HepG2 (cell line): ENCODE data around the gene MCM8. TPM values are rescaled to one million over a fixed set of nuclear protein-coding genes. Genes with fewer than 3 reads are reported as not detected.

Source experiments
- ELF3 ChIP-seq: IDR thresholded peaks from 2 replicates; pipeline ENCODE4 v1.6.1; 2016; ENCODE audit warnings: missing genetic modification reagents, missing compliant biosample characterization
- GABPB1 ChIP-seq: IDR thresholded peaks from 2 replicates; pipeline ENCODE4 v1.6.1; 2016; ENCODE audit warnings: mild to moderate bottlenecking, missing genetic modification reagents, moderate library complexity, missing compliant biosample characterization
- HDAC6 ChIP-seq: fragments of 200-600 bp; sonication (generic); IDR thresholded peaks from 2 replicates; pipeline ENCODE4 v1.7.0; 2017; ENCODE audit warnings: mild to moderate bottlenecking, antibody characterized with exemption, low read length, low read depth
- NCOA5 ChIP-seq: sonication (generic); formaldehyde crosslinking; IDR thresholded peaks from 2 replicates; pipeline ENCODE4 v1.4.0; 2020; ENCODE audit warnings: missing genetic modification reagents
- RORA ChIP-seq: sonication (generic); formaldehyde crosslinking; IDR thresholded peaks from 2 replicates; pipeline ENCODE4 v1.5.0; 2020; ENCODE audit warnings: mild to moderate bottlenecking, missing genetic modification reagents, moderate library complexity
- SKI ChIP-seq: fragments of 450-650 bp; IDR thresholded peaks from one replicate; pipeline ENCODE4 v1.6.1; 2018; ENCODE audit warnings: mild to moderate bottlenecking; ENCODE audit not compliant: partially characterized antibody
- ZNF607 ChIP-seq: sonication (generic); formaldehyde crosslinking; IDR thresholded peaks from 2 replicates; pipeline ENCODE4 v1.5.1; 2020; ENCODE audit warnings: missing genetic modification reagents, mild to moderate bottlenecking, borderline replicate concordance
- polyA plus RNA-seq, 8 experiments: library from polyadenylated mRNA; depleted of rRNA in 3 of 8; stranded (reverse) in 7 of 8; unstranded in 1 of 8; fragments of >200 nt; fragmentation: Illumina TruSeq in 4 of 8; extraction: Trizol in 4 of 8; gene quantifications; 2 replicates each; pipeline versions ENCODE4 v1.2.1 to v1.2.3, GENCODE V29; 2011 to 2016; ENCODE audit warnings: low read depth in 4 of 8, missing spikeins in 1 of 8, mixed read lengths in 1 of 8; ENCODE audit not compliant: insufficient read depth in 1 of 8
- total RNA-seq, 5 experiments: library from RNA; depleted of rRNA; stranded (reverse); fragments of >200 nt; fragmentation: Illumina TruSeq; extraction: Trizol; gene quantifications; 2 replicates each; pipeline ENCODE4 v1.2.3, GENCODE V29; 2016; ENCODE audit warnings: low read depth in 1 of 5
- TF ChIP-seq, protein P1 (sequence below): IDR thresholded peaks from 2 replicates; pipeline ENCODE4 v1.6.1; 2016; ENCODE audit warnings: low read depth, control low read depth
- TF ChIP-seq, protein P2 (sequence below): sonication (generic); formaldehyde crosslinking; conservative IDR thresholded peaks from 2 replicates; pipeline ENCODE4 v1.4.0; 2020; ENCODE audit warnings: missing genetic modification reagents
- TF ChIP-seq, protein P3 (sequence below): sonication (generic); formaldehyde crosslinking; IDR thresholded peaks from 2 replicates; pipeline ENCODE4 v1.5.1; 2020; ENCODE audit warnings: missing genetic modification reagents, mild to moderate bottlenecking, borderline replicate concordance
- TF ChIP-seq, protein P4 (sequence below): sonication (generic); formaldehyde crosslinking; IDR thresholded peaks from 2 replicates; pipeline ENCODE4 v1.9.0; 2021; ENCODE audit warnings: missing genetic modification reagents, borderline replicate concordance
- TF ChIP-seq, protein P5 (sequence below): sonication (generic); formaldehyde crosslinking; IDR thresholded peaks from 2 replicates; pipeline ENCODE4 v1.9.0; 2022; ENCODE audit warnings: missing genetic modification reagents, mild to moderate bottlenecking, borderline replicate concordance
- TF ChIP-seq, protein P6 (sequence below): sonication (generic); formaldehyde crosslinking; IDR thresholded peaks from 2 replicates; pipeline ENCODE4 v1.4.0; 2020; ENCODE audit warnings: missing genetic modification reagents

Gene MCM8
- total and polyA plus RNA-seq, 2 of the 13 experiments (the other 11 are each of a cell fraction or from before 2014, with no cell fraction given) = 11.5 to 59.3 TPM

DNA sequence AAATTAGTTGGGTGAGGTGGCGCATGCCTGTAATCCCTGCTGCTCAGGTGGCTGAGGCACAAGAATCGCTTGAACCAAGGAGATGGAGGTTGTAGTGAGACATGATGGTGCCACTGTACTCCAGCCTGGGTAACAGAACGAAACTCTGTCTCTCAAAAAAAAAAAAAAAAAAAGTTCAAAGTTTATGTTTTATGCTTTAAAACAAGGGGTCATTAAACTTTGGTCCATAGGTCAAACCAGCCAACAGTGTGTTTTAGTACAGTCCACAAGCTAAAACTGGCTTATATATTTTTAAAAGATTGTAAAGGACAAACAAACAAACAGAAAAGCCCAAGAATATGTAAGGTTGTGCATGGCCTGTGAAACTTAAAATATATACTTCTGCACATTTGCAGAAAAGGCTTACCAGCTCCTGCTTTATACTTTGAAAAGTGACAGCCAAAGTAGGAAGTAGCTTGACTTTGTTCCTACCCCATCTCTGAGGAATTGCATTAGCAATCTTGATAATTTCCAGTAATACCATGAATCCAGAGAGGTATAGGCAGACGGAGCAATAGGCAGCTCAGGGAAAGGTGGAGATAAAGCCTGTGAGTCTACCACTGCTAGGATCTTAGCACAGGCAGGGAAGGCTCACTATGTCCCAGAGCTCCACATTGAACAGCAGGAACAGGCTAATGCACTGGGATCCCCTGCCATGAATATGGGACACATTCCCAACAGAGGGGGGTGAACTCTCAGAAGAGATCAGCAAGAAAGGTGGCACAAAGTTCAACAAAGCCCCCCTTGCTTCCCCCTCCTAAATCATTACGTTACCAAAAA lies 30.5 kb downstream of the MCM8 start (continued):
- TF ChIP-seq RORA (CRISPR knock-in tag) (no peak), ELF3 (no peak), SKI (no peak), NCOA5 (CRISPR knock-in tag) (no peak), ZNF607 (CRISPR knock-in tag) (no peak), GABPB1 (CRISPR knock-in tag) (no peak), HDAC6 (no peak)
- TF ChIP-seq, protein P1, sequence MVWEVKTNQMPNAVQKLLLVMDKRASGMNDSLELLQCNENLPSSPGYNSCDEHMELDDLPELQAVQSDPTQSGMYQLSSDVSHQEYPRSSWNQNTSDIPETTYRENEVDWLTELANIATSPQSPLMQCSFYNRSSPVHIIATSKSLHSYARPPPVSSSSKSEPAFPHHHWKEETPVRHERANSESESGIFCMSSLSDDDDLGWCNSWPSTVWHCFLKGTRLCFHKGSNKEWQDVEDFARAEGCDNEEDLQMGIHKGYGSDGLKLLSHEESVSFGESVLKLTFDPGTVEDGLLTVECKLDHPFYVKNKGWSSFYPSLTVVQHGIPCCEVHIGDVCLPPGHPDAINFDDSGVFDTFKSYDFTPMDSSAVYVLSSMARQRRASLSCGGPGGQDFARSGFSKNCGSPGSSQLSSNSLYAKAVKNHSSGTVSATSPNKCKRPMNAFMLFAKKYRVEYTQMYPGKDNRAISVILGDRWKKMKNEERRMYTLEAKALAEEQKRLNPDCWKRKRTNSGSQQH (CRISPR knock-in tag) = no peak
- TF ChIP-seq, protein P2, sequence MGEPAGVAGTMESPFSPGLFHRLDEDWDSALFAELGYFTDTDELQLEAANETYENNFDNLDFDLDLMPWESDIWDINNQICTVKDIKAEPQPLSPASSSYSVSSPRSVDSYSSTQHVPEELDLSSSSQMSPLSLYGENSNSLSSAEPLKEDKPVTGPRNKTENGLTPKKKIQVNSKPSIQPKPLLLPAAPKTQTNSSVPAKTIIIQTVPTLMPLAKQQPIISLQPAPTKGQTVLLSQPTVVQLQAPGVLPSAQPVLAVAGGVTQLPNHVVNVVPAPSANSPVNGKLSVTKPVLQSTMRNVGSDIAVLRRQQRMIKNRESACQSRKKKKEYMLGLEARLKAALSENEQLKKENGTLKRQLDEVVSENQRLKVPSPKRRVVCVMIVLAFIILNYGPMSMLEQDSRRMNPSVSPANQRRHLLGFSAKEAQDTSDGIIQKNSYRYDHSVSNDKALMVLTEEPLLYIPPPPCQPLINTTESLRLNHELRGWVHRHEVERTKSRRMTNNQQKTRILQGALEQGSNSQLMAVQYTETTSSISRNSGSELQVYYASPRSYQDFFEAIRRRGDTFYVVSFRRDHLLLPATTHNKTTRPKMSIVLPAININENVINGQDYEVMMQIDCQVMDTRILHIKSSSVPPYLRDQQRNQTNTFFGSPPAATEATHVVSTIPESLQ (CRISPR knock-in tag) = 0 out of 2 replicates have a peak, but pooled peaks have one; percentile 19
- TF ChIP-seq, protein P3, sequence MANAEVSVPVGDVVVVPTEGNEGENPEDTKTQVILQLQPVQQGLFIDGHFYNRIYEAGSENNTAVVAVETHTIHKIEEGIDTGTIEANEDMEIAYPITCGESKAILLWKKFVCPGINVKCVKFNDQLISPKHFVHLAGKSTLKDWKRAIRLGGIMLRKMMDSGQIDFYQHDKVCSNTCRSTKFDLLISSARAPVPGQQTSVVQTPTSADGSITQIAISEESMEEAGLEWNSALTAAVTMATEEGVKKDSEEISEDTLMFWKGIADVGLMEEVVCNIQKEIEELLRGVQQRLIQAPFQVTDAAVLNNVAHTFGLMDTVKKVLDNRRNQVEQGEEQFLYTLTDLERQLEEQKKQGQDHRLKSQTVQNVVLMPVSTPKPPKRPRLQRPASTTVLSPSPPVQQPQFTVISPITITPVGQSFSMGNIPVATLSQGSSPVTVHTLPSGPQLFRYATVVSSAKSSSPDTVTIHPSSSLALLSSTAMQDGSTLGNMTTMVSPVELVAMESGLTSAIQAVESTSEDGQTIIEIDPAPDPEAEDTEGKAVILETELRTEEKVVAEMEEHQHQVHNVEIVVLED = no peak
- TF ChIP-seq, protein P4, sequence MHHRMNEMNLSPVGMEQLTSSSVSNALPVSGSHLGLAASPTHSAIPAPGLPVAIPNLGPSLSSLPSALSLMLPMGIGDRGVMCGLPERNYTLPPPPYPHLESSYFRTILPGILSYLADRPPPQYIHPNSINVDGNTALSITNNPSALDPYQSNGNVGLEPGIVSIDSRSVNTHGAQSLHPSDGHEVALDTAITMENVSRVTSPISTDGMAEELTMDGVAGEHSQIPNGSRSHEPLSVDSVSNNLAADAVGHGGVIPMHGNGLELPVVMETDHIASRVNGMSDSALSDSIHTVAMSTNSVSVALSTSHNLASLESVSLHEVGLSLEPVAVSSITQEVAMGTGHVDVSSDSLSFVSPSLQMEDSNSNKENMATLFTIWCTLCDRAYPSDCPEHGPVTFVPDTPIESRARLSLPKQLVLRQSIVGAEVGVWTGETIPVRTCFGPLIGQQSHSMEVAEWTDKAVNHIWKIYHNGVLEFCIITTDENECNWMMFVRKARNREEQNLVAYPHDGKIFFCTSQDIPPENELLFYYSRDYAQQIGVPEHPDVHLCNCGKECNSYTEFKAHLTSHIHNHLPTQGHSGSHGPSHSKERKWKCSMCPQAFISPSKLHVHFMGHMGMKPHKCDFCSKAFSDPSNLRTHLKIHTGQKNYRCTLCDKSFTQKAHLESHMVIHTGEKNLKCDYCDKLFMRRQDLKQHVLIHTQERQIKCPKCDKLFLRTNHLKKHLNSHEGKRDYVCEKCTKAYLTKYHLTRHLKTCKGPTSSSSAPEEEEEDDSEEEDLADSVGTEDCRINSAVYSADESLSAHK (CRISPR knock-in tag) = no peak
- TF ChIP-seq, protein P5, sequence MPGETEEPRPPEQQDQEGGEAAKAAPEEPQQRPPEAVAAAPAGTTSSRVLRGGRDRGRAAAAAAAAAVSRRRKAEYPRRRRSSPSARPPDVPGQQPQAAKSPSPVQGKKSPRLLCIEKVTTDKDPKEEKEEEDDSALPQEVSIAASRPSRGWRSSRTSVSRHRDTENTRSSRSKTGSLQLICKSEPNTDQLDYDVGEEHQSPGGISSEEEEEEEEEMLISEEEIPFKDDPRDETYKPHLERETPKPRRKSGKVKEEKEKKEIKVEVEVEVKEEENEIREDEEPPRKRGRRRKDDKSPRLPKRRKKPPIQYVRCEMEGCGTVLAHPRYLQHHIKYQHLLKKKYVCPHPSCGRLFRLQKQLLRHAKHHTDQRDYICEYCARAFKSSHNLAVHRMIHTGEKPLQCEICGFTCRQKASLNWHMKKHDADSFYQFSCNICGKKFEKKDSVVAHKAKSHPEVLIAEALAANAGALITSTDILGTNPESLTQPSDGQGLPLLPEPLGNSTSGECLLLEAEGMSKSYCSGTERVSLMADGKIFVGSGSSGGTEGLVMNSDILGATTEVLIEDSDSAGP (CRISPR knock-in tag) = no peak
- TF ChIP-seq, protein P6, sequence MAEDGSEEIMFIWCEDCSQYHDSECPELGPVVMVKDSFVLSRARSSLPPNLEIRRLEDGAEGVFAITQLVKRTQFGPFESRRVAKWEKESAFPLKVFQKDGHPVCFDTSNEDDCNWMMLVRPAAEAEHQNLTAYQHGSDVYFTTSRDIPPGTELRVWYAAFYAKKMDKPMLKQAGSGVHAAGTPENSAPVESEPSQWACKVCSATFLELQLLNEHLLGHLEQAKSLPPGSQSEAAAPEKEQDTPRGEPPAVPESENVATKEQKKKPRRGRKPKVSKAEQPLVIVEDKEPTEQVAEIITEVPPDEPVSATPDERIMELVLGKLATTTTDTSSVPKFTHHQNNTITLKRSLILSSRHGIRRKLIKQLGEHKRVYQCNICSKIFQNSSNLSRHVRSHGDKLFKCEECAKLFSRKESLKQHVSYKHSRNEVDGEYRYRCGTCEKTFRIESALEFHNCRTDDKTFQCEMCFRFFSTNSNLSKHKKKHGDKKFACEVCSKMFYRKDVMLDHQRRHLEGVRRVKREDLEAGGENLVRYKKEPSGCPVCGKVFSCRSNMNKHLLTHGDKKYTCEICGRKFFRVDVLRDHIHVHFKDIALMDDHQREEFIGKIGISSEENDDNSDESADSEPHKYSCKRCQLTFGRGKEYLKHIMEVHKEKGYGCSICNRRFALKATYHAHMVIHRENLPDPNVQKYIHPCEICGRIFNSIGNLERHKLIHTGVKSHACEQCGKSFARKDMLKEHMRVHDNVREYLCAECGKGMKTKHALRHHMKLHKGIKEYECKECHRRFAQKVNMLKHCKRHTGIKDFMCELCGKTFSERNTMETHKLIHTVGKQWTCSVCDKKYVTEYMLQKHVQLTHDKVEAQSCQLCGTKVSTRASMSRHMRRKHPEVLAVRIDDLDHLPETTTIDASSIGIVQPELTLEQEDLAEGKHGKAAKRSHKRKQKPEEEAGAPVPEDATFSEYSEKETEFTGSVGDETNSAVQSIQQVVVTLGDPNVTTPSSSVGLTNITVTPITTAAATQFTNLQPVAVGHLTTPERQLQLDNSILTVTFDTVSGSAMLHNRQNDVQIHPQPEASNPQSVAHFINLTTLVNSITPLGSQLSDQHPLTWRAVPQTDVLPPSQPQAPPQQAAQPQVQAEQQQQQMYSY (CRISPR knock-in tag) = no peak
